Inflammatory macrophage treated with lipopolysaccharide for 1 hour (primary cell): ENCODE measurements around the gene VEPH1.

Source experiments
- DNase-seq, 2 donors: peaks; one replicate each; pipeline ENCODE4 v3.0.0-alpha.2; 2020 to 2022

Gene VEPH1

DNA sequence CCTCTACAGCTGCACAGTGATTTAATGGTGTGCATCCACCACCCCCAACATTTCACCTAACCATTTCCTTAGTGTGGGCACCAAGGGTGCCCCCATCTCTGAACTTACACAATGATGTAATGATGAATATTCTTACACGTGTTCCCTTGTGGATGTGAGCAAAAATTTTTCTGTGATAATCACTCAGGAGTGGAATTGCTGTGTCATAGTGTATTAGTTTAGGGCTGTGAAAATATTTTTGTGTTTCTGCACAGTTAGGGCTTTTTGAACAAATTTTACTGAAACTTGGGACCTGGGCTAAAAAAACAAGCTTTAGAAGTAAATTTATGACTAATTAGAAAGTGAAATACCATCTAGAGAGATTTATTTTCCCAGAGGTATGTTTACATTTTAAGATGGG, 208.7 kb downstream of the VEPH1 start:
- no peak for DNase-seq

GRCh38 chr3:157290766-157291165, 212.4 kb downstream of the VEPH1 start:
- no peak for DNase-seq

DNA sequence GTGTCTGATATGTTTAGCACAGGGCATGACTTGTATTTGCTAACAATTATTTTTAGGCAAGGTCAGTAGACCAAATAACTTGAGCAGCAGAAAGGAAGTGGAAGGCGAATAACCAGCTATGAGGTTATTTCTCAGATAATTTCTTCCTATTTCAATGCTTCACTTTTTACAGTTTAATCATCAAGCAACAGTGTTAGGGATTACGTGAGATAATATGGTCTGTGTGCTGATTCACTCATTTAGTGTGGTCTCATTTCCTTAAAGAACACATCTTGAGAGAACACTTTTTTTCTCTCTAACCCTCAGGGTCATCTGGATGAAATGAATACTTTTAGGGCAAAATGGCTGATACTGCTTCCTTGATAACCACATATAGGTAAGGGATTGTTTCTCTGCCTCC, 217.2 kb downstream of the VEPH1 start:
- DNase-seq: no peak

DNA sequence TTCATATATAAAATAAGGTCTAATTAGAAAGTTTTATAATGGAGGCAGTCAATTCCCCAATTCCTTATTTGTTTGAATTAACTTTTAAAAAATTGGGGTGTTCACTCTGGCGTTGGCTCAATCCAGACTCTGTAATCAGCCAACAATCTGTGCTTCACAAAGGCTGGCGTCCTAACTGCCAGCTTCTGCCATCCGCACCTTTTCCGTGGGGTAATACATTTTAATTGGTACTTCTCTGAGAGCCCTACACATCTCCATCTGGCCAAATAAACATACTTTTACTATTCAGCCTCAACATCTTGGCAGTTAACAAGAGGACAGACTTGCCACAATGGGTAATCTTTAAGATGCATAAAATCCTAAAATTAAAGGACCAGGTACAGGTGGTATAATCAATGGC, 218.1 kb downstream of the VEPH1 start:
- no peak for DNase-seq

DNA sequence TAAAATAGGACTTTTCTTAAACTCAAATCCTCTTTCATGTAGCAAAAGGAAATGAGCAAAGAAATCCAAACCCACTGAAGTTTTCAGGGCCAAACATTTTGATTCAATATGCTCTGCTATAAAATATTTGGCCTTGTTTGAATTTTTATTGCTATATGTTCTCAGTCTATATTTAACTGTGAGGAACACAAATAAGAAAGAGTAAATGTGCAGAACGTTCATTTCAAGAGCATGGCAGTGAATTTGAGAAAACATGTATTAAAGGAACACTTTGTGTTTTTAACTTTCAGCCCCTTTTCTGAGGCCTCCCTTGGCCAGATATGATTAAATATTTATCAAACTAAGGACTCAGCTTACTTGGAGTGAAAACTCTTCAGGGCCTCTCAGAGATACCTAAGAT, 218.5 kb downstream of the VEPH1 start:
- DNase-seq: no peak

GRCh38 chr3:157282261-157283191, 220.7 kb downstream of the VEPH1 start:
- peak; percentile 25 to 71 for DNase-seq

- no peak for DNase-seq
These were observed 222.4 kb downstream of the VEPH1 start for GRCh38 chr3:157280786-157281185.

DNA sequence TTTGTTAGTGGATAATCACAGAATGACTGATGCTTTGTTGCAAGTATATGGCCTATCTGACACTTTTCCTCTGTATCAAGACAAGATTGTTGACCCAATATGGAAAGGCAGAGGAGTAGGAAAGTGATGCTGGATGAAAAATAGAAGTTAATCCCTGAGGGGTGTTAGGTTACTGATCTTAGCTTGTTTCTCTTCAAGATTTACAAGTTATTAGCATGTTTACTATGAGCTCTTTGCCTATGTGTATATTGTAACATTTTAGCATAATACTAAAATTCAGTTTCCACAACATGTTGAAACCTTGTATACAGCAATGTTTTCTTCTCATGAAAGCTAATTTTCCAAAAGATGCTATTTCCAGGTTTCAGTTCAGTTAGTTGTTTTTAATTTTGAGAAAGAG, 222.9 kb downstream of the VEPH1 start:
- no peak for DNase-seq

GRCh38 chr3:157279237-157279636, 224.0 kb downstream of the VEPH1 start:
- DNase-seq: no peak

DNA sequence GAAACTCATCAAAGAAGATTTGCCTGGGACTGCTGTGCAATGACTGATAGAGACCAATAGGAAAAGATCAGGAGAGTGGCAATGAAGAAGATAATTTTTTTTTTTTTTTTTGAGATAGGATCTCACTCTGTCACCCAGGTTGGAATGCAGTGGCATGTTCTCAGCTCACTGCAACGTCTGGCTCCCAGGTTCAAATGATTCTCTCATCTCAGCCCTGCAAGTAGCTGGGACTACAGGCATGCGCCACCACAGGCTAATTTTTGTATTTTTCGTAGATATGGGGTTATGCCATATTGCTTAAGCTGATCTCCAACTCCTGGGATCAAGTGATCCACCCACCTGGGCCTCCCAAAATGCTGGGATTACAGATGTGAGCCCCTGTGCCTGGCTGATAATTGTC, 226.4 kb downstream of the VEPH1 start:
- DNase-seq: no peak

DNA sequence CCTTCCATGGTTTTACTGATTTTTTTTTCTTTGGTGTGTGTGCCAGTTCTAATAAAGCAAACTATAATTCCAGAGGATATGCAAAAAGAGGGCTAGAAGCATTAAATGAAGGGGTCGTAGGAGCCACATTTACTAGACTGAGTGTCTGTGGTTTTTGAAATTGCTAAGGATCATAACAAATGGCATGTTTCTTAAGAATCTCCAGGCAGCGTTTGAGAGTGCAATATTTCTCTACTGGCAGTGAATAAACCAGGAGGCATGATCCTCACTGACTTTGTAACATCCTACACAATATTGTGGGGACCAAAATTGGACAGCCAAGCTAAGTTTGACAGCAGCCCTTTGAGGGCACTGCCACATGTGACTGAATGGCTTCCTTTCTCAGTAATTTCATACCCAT, 227.4 kb downstream of the VEPH1 start:
- no peak for DNase-seq

GRCh38 chr3:157274644-157275137, 228.5 kb downstream of the VEPH1 start:
- no peak for DNase-seq

GRCh38 chr3:157271283-157271882, 231.8 kb downstream of the VEPH1 start:
- DNase-seq: no peak

DNA sequence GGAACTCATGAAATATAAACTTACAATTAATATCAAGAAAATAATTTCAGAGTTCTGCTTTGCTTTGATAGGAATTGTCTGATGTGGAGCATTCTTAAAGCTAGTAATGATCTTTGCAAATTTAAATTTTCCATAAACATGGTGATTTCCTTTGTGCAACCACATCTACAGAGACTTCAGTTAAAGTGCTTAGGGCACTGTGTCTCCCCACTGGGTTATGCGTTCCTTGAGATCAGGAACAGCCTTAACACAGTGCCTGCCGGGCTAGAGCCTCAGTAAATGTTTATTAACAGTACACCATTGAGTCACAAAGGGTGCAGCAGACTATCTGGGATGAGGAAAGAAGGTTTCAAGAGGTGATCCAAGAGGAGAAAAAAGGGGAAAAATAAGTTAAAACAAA, 235.2 kb downstream of the VEPH1 start:
- DNase-seq: no peak

GRCh38 chr3:157265931-157266330, 237.3 kb downstream of the VEPH1 start:
- no peak for DNase-seq

GRCh38 chr3:157263027-157263426, 240.2 kb downstream of the VEPH1 start:
- no peak for DNase-seq

DNA sequence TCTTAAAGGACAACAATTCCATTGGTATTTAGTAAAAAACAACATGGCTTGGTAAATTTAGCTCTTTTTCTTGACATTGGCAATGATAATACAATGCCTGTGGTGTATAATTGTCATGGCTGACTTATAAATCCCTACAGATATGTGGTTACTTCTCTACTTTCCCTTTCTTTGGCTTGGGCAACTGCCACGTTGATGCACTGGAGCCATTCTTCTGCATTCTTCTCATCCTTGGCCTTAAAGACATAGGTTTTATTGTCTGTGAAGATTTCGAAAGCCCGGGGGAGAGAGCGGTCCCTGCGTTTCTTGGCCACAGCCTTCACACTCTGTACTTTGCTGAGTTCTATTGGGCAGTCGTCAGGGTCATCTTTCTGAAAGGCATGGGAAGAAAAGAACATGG, 242.2 kb downstream of the VEPH1 start:
- no peak for DNase-seq

- no peak for DNase-seq
These were observed 243.4 kb downstream of the VEPH1 start for GRCh38 chr3:157259825-157260224.

GRCh38 chr3:157257101-157257500, 246.1 kb downstream of the VEPH1 start:
- no peak for DNase-seq

DNA sequence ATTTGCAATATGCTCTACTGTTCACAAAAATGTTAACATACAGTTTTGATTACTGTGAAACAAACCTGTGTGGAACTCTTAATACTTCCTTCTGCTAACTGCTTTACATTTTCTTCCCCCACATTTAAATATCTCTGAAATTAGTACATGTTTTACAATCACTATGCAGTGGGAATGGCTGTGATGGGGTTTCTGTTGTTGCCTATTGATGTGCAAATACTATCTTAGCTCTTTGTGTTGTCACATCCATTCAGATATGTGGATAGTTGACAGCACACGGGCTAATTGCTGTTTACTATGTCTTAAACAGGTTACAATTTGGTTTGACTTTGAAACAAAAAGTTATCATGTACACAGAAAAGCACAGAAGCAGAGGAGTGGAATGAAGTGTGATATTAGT, 247.4 kb downstream of the VEPH1 start:
- DNase-seq: no peak

- DNase-seq: no peak
These were observed 251.5 kb downstream of the VEPH1 start for GRCh38 chr3:157251685-157252084.

- DNase-seq: no peak
These were observed 253.6 kb downstream of the VEPH1 start for GRCh38 chr3:157249606-157250005.

- DNase-seq: peak in 1 of 2 donors; percentile 26
These were observed 254.4 kb downstream of the VEPH1 start for GRCh38 chr3:157248590-157249422.
